Activated CD8-positive, alpha-beta memory T cell treated with anti-CD3 and anti-CD28 coated beads for 36 hours (primary cell): ENCODE data around the gene AIFM3. TPM values are rescaled to one million over a fixed set of nuclear protein-coding genes. Genes with fewer than 3 reads are reported as not detected.
"Not testable (repeated sequence)": the region's sequence is repeated elsewhere in the genome, so short reads cannot be mapped to it uniquely, and the experiment has no call there.

Source experiments
- CTCF ChIA-PET: fragments of 350-600 bp; sonication (Branson Sonifier 250); formaldehyde crosslinking; loops from one replicate; lab custom pipeline; 2021; ENCODE audit warnings: antibody characterized with exemption; lab: Charles Lee
- POLR2A ChIA-PET: fragments of 350-600 bp; sonication (Branson Sonifier 250); formaldehyde crosslinking; loops from one replicate; lab custom pipeline; 2021; ENCODE audit warnings: antibody characterized with exemption; lab: Charles Lee
- total RNA-seq, 2 experiments: library from RNA; stranded (reverse); gene quantifications; one replicate each; pipeline ENCODE4 v1.2.3, GENCODE V29; 2021

AIFM3 gene
- total RNA-seq, 2 experiments from 2014 or later, result 0.08 TPM; not detected in 1

GRCh38 chr22:21001601-21002325 lies 34.7 kb downstream of the AIFM3 start, which contains the start of gene THAP7:
THAP7 (minus strand) TSS chr22:21002118; CDS start chr22:21001911, 207 bp downstream.
- POLR2A ChIA-PET, result interaction anchor here (1.1 to 2.5 kb wide), 3 partner anchors 13 to 22 kb away, joined by 3 to 21 read pairs (median 3); partner anchors contain the start of gene LZTR1

DNA sequence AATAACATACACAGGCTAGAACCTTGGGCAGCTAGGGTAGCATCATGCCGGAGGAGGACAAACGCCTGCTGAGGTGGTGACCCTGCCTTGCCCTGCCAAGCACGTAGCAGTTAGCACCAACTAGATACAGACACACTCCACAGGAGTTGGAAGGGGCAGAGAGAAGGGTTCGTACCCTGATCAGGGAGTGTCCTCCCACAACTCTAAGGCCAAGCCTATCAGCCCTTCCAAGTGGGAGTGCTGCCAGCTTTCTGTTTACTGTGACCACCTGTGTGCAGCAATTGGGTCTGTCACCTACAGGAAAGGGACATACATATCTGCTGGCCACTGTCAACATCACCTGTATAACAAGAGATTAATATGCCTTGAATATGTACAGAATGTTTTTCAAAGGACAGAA lies 36.7 kb downstream of the AIFM3 start:
- ChIA-PET POLR2A (interaction anchor here (1.1 to 2.5 kb wide), 3 partner anchors 22 to 145 kb away, joined by 4 to 21 read pairs (median 5); partner anchors contain the start of gene LZTR1), CTCF (interaction anchor here (0.6 to 1.8 kb wide), 5 partner anchors 17 to 411 kb away, joined by 3 to 6 read pairs (median 3); no protein-coding TSS in a partner anchor)

More at GRCh38 chr22:21001601-21002325, 34.7 kb downstream of the AIFM3 start, which contains the start of gene THAP7:
- CTCF ChIA-PET, result interaction anchor here (0.8 to 1.5 kb wide), 4 partner anchors 12 to 198 kb away, joined by 3 to 5 read pairs (median 3); no protein-coding TSS in a partner anchor

DNA sequence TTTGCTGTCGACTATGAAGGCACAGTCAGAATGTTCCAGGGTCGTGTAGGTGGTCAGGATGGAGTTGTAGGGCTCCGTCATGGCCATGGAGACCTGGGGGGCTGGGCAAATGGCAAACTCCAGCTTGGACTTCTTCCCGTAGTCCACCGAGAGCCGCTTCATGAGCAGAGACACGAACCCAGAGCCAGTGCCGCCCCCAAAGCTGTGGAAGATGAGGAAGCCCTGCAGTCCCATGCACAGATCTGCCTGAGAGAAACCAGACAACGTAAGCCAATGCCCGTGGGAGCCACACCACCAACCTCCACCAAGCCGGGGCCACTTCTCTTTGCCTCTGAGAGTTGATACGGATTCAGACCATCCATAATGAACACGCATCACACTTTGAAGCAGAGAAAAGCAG lies 42.2 kb downstream of the AIFM3 start:
- POLR2A ChIA-PET, result not testable (repeated sequence)

DNA sequence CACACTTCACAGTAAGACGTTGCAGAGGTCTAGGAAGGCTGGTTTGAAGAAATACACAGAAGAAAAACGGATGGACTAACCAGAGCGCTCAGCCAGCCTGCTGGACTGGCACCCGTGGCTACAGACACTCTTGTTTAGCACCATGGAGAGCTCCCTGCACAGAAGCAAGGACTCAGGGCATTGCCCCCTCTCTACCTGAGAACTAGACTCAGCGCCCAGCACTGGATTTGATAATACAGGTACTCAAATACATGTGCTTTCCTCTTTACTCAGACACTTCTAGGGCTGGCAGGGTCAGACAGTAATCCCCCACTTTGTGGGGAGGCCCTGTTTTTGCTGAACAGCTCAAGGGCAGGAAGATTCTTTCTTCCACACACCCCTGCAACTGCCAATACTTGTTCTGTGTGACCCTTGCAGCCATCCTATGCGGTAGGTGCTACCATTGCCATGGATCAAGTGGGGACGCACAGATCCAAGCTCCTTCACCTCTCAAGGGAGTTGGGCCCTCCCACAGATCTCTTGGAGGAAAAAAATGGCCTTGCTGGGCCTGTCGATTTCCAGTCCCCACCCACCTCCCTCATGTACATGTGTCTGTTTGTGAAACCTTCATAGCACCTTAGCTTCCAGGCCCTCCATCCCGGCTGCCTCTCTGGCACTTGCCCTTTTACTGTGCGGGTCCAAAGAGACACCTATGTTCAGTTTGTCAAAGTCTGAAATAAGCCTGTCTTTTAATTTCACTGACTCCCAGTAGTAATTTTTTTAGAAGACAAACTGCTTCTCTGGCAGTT lies 42.8 kb downstream of the AIFM3 start:
- ChIA-PET CTCF (interaction anchor here (1.3 kb wide), 1 partner anchor 60 kb away, joined by 3 read pairs; no protein-coding TSS in a partner anchor), POLR2A (no interaction called here)

More for the DNA sequence above, 42.2 kb downstream of the AIFM3 start:
- CTCF ChIA-PET, result not testable (repeated sequence)

GRCh38 chr22:21010426-21011113 lies 43.5 kb downstream of the AIFM3 start:
- POLR2A ChIA-PET, result interaction anchor here (0.7 kb wide), 1 partner anchor 89 kb away, joined by 3 read pairs; no protein-coding TSS in a partner anchor
- CTCF ChIA-PET, result interaction anchor here (1.3 kb wide), 1 partner anchor 61 kb away, joined by 3 read pairs; no protein-coding TSS in a partner anchor

- CTCF ChIA-PET, result interaction anchor here (1.2 kb wide), 2 partner anchors 8 to 11 kb away, joined by 4 to 5 read pairs; partner anchors contain the start of gene THAP7
- POLR2A ChIA-PET, result interaction anchor here (0.7 kb wide), 2 partner anchors 8 to 34 kb away, joined by 3 read pairs; no protein-coding TSS in a partner anchor
These were observed 45.7 kb downstream of the AIFM3 start for GRCh38 chr22:21012446-21013407.

DNA sequence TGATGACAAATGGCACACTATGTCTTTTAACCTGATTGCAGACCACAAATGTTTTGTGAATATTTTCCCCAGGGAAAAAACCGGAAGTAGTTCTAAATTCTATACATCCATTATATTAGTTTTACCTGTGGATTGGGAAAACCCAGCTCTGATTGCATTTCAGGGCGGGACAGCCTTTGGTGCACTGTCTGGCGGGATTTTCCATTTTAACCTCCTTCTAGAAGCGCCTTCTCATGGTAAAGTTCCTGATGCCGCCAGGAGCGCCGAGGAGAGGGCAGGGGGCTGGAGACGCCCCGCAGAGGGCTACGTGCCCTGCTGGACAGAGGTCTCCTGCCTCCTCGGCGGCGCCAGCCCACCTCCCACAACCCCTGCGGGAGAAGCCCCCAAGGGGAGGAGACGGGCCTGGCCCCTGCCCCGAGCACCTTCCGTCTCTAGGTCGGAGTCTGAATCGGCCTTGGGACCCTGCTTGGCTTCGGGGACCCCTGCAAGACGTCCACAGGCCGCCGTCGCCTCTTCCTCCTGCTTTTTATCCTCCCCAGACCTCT lies 46.7 kb downstream of the AIFM3 start:
- ChIA-PET POLR2A (interaction anchor here (0.6 to 0.8 kb wide), 4 partner anchors 9 to 87 kb away, joined by 3 to 7 read pairs (median 3); no protein-coding TSS in a partner anchor), CTCF (interaction anchor here (1.2 kb wide), 1 partner anchor 12 kb away, joined by 5 read pairs; the partner anchor contains the start of gene THAP7)

DNA sequence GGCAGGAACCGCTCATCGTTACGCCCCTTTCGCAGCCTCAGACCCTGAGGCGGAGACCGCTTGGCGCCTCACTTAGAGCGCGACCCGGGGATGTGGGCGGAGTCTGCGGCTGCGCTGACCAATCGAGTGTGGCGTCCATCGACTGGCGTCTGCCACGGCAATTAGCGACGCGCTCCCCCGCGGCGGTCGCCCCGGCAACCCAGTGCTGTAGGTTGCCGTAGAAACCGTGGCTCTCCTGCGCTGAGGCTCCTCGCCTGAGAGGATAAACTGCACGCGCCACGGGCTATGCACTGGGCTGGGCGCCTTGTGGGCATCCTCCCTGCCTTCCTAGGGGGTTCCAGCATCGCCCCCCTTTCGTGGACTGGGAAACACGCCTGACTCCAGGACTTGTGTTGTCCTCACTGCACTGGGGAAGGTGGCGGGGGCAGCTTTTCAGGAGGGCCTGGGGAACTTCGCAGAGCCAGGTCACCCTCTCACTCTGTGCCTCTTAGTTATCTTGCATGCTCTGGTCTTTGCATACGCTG lies 47.2 kb downstream of the AIFM3 start:
- POLR2A ChIA-PET, result interaction anchor here (0.6 to 0.8 kb wide), 3 partner anchors 10 to 87 kb away, joined by 3 to 7 read pairs (median 3); no protein-coding TSS in a partner anchor
- CTCF ChIA-PET, result interaction anchor here (1.2 kb wide), 1 partner anchor 12 kb away, joined by 5 read pairs; the partner anchor contains the start of gene THAP7

GRCh38 chr22:21014726-21015465 lies 47.8 kb downstream of the AIFM3 start, which contains the start of gene P2RX6:
P2RX6 (plus strand) TSS chr22:21015165; CDS start chr22:21015175, 10 bp downstream.
- ChIA-PET CTCF (no interaction called here), POLR2A (interaction anchor here (0.6 to 0.8 kb wide), 2 partner anchors 10 to 12 kb away, joined by 3 read pairs; no protein-coding TSS in a partner anchor)

DNA sequence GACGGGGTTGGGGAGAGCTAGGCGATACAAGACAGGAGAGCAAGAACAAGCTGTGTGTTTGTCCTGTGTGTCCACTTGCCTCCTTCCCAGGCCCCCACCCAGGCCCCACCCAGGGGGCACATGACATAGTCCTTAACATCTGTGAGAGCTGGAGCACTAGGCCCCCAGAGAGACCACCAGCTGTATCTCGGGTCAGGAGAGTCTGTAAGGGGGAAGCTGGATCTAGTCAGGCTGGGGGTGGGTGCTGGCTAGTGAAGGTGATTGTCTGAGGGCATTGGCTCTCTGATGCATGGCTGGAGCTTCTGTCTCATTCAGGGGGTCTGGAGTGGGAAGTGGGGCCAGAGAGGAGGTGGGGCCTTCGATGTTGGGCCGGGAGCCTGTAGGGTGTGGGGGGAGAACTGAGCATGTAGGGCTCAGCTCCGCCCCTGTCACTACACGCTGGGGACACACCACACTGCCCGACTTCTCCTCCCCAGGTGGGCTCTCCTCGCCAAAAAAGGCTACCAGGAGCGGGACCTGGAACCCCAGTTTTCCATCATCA lies 48.5 kb downstream of the AIFM3 start:
- ChIA-PET POLR2A (no interaction called here), CTCF (interaction anchor here (0.6 kb wide), 1 partner anchor 550 kb away, joined by 3 read pairs; no protein-coding TSS in a partner anchor)

DNA sequence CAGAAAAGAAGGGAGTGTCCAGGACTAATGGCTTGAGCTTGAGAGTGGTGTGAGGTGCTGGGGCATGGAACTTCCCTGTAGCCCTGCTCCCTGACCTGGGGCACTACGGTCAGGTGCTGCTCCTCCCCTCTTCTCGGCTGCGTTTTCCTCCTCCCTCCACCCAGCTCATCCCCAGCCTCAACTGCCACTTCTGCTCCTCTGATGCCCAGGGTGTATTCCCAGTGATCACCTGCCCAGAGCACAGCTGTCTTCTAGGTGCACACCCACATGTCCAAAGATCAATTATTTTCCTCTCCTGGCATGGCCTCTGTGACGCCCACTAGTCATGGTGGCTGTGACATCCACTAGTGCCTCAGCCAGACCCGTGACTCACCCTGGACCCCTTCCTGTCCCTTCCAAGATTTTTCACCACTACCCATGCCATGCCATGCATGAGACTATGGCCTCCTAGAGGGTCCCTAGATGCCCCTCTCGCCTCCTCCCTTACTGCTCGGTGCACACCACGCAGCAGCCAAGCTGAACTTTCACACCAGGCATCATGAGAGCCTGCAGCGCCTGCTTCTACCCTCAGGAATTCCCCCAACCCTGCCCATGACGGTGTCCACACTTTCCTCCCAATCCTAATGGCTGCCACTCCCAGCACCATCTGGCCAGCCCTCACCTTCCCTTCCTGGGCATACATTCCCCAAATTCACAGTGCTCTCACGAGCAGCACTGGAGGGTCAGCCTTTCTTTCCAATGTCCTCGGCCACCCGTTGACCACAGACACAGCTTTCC lies 49.8 kb downstream of the AIFM3 start:
- ChIA-PET CTCF (no interaction called here), POLR2A (no interaction called here)

- POLR2A ChIA-PET, result no interaction called here
- CTCF ChIA-PET, result no interaction called here
These were observed 51.3 kb downstream of the AIFM3 start for GRCh38 chr22:21018314-21018713.

DNA sequence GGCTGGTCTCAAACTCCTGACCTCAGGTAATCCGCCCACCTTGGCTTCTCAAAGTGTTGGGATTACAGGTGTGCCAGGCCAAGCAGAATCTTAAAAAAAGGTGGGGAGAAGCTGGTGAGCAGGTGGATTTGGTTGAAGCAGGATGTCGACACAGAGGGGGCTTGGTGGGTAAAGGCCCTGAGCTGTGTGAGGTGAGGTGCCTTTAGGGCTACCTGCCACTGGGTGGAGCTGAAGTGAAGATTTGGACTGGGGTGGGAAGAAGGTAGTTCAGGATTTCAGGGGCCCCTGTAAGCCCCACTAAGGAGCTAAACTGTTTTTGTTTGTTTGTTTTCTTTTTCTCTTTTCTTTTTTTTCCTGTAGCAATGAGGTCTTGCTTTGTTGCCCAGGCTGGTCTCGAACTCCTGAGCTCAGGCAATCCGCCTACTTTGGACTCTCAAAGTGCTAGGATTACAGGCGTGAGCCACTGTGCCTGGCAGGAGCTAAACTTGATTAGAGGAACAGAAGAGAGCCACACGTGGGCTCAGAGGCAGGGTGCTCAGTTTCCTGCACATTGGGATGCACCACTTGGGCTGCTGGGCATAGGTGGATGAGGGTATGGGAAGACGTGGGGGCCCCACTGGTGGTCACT lies 53.9 kb downstream of the AIFM3 start:
- ChIA-PET POLR2A (no interaction called here), CTCF (interaction anchor here (0.5 to 1.9 kb wide), 4 partner anchors 8 to 603 kb away, joined by 3 to 6 read pairs (median 4); no protein-coding TSS in a partner anchor)

DNA sequence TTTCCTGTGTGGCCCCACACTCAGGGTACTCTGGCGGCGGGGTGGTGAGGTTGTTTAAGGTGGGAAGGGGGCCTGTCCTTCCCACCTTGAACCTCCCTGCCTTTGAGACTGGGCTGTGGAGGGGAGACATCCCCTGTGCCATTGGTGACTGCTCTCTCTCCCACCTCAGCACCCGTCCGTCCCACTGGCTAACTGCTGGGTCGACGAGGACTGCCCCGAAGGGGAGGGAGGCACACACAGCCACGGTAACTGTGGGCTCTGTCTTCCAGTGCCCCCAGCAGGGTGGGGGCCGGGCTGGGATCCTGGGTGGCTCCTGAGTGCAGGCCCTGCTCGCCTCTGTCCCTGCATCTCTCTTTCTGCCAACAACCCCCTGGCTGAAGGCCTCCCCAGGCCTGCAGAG lies 55.5 kb downstream of the AIFM3 start:
- ChIA-PET POLR2A (no interaction called here), CTCF (no interaction called here)
